Measurements from ENCODE around the gene FAM171A2. TPM values are rescaled to one million over a fixed set of nuclear protein-coding genes. Genes with fewer than 3 reads are reported as not detected.

Gene FAM171A2
- total and polyA plus RNA-seq, 2 of the 8 experiments (the other 6 are each of a cell fraction or from before 2014, with no cell fraction given), result 21.9 to 24.1 TPM

DNA sequence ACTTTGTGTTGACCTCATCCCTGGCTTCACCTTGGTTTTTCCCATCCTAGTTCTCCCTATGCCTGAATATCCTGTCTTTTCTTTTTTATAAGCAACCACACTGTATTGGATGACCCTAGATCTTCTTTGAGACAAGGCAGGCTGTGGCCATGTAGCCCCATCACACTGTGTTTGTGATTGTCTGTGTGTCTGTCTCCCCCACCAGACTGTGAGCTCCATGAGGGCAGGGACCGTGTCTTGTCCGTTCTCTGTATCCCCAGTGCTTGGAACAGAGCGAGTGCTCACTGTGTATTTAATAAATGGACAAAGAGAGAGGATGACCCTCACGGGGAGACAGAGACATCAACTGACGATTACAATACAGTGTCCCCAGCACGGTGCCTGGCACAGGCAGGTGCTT lies 46.1 kb downstream of the FAM171A2 start:
- H3K36me3 ChIP-seq (ENCODE audit: control insufficient read depth in 2 of 4, insufficient read depth in 4 of 4, low read length in 3 of 4), result peaks cover 7 to 29% (median 21%) of the 10 kb centered on the region in 4 experiments; a peak in 7 of 8 replicates
- TF ChIP-seq CHD1 (IDR thresholded peaks at IDR 0.05; ENCODE audit: low read depth, low read length) (no peak), BACH1 (IDR thresholded peaks at IDR 0.05; ENCODE audit: low read length) (no peak), GTF2F1 (IDR thresholded peaks at IDR 0.05; ENCODE audit: borderline replicate concordance, low read depth, low read length) (no peak), SIRT6 (IDR thresholded peaks at IDR 0.05; ENCODE audit: low read length) (no peak), TCF12 (IDR thresholded peaks at IDR 0.05; ENCODE audit: low read depth, low read length) (no peak), SAP30 (IDR thresholded peaks at IDR 0.05; ENCODE audit: insufficient read depth, insufficient replicate concordance, low read length) (no peak), YY1 (IDR thresholded peaks at IDR 0.05; ENCODE audit: low read depth, low read length) (no peak), SIX5 (IDR thresholded peaks at IDR 0.05; ENCODE audit: low read depth, low read length) (no peak), RAD21 (IDR thresholded peaks at IDR 0.05 in 1 of 2, conservative IDR thresholded peaks at IDR 0.05 in 1 of 2; ENCODE audit: low read depth in 2 of 2, low read length in 2 of 2) (no peak), BCL11A (IDR thresholded peaks at IDR 0.05; ENCODE audit: low read depth in 2 of 2, low read length in 2 of 2) (no peak), SP1 (IDR thresholded peaks at IDR 0.05; ENCODE audit: low read depth, low read length) (no peak)
- TF ChIP-seq, protein P1, sequence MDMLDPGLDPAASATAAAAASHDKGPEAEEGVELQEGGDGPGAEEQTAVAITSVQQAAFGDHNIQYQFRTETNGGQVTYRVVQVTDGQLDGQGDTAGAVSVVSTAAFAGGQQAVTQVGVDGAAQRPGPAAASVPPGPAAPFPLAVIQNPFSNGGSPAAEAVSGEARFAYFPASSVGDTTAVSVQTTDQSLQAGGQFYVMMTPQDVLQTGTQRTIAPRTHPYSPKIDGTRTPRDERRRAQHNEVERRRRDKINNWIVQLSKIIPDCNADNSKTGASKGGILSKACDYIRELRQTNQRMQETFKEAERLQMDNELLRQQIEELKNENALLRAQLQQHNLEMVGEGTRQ (IDR thresholded peaks at IDR 0.05; ENCODE audit: low read length), result no peak

More for the DNA sequence above, 46.1 kb downstream of the FAM171A2 start:
- no peak overlapping the region for H2BK120ac ChIP-seq (replicated peaks; ENCODE audit: low read depth, low read length)
- no peaks in the 10 kb centered on the region; a peak in 1 of 4 replicates for H3K79me2 ChIP-seq (ENCODE audit: control insufficient read depth in 1 of 2, insufficient read depth in 2 of 2, low read length in 2 of 2)
- peaks cover 14% of the 10 kb centered on the region for H3K23me2 ChIP-seq (ENCODE audit: low read depth, low read length)
- H4K91ac ChIP-seq (replicated peaks; ENCODE audit: insufficient read length, low read length), result no peak overlapping the region
- H3K4me1 ChIP-seq (replicated peaks in 1 of 4; ENCODE audit: control insufficient read depth in 3 of 4, insufficient read depth in 4 of 4, low read length in 3 of 4), result peaks cover 0 to 20% (median 15%) of the 10 kb centered on the region in 4 experiments; a peak in 6 of 7 replicates
- peaks cover 0 to 19% (median 17%) of the 10 kb centered on the region in 4 experiments; a peak in 6 of 7 replicates for H3K27me3 ChIP-seq (replicated peaks in 1 of 4; ENCODE audit: control insufficient read depth in 3 of 4, extremely low read depth in 1 of 4, insufficient read depth in 3 of 4, low read length in 3 of 4)
- no peaks in the 10 kb centered on the region for H3K9me3 ChIP-seq (ENCODE audit: insufficient read depth in 2 of 2, low read depth in 1 of 2, low read length in 1 of 2)
- H4K8ac ChIP-seq (ENCODE audit: extremely low read depth, insufficient read depth, low read length), result no peak overlapping the region
- H2BK12ac ChIP-seq (ENCODE audit: low read depth, low read length), result no peak overlapping the region
- ChIA-PET POLR2A (ENCODE audit: partially characterized antibody) (interaction anchor here (0.8 to 14.6 kb wide), 26 partner anchors 8 to 150 kb away, joined by 3 to 135 read pairs (median 5); partner anchors contain the start of genes GRN, RUNDC3A, SLC25A39 and SLC4A1), CTCF (ENCODE audit: partially characterized antibody) (interaction anchor here (1.0 to 5.9 kb wide), 8 partner anchors 8 to 114 kb away, joined by 3 to 42 read pairs (median 20); partner anchors contain the start of gene RUNDC3A)
- DNase-seq (ENCODE audit: low read depth in 1 of 2, low spot score in 2 of 2), result no peak
- H3K4me2 ChIP-seq (ENCODE audit: insufficient read depth in 1 of 2, low read depth in 2 of 2, low read length in 2 of 2), result no peak overlapping the region
- H3K79me1 ChIP-seq (ENCODE audit: low read depth, low read length), result no peaks in the 10 kb centered on the region; the same call in 1 of the 2 replicates
- no peak overlapping the region for H2BK15ac ChIP-seq (ENCODE audit: low read length)
- no peak overlapping the region for H3K14ac ChIP-seq (ENCODE audit: insufficient read length)
- H3K4me3 ChIP-seq (ENCODE audit: extremely low read depth in 1 of 4, insufficient read depth in 2 of 4, low read depth in 3 of 4, low read length in 4 of 4), result no peak overlapping the region
- H2AFZ ChIP-seq (ENCODE audit: low read length), result no peak overlapping the region
- peaks cover 2 to 18% of the 10 kb centered on the region in 2 experiments for H4K20me1 ChIP-seq (replicated peaks in 1 of 2; ENCODE audit: control insufficient read depth in 1 of 2, insufficient read depth in 2 of 2, low read length in 2 of 2)
- H2BK20ac ChIP-seq (ENCODE audit: low read length), result no peak overlapping the region
- H3K23ac ChIP-seq (ENCODE audit: insufficient read length), result no peak overlapping the region
- no peak overlapping the region for H3K56ac ChIP-seq (replicated peaks; ENCODE audit: insufficient read length, low read depth, low read length)
- no peak overlapping the region for H3K18ac ChIP-seq (ENCODE audit: extremely low read depth, low read length)
- no peak overlapping the region for H3K27ac ChIP-seq (ENCODE audit: low read depth, low read length)
- FAIRE-seq, result no peak
- no peak overlapping the region for H2BK5ac ChIP-seq (ENCODE audit: low read depth, low read length)
- WGBS, 2 experiments (ENCODE audit: extremely low coverage in 1 of 2, insufficient coverage in 1 of 2, insufficient read length in 1 of 2, insufficient replicate concordance in 2 of 2, low coverage in 1 of 2, low lambda C conversion rate in 2 of 2, missing lambda C conversion rate in 1 of 2), result 86% methylated on average over 6 of the region's 6 CpGs; no CpG with 5 or more reads in 1 of the 2 experiments
- no peak overlapping the region for H4K5ac ChIP-seq (ENCODE audit: insufficient read length, low read depth, low read length)
- H2AK5ac ChIP-seq (ENCODE audit: low read depth, low read length), result no peak overlapping the region
- H3K9ac ChIP-seq (replicated peaks in 1 of 4; ENCODE audit: extremely low read depth in 1 of 4, low read depth in 3 of 4, low read length in 3 of 4), result no peak overlapping the region
- no peak overlapping the region for H3K4ac ChIP-seq (replicated peaks; ENCODE audit: insufficient read length, low read depth, low read length)

All from H1 (cell line).